Endothelial cell of hepatic sinusoid (primary cell): Measurements from ENCODE around the gene CYB5B.

Experiments
- in situ Hi-C: cut with HindIII; loops from 2 replicates; pipeline ENCODE4 v1.10.0; 2017; ENCODE audit warnings: low sequenced_read_pairs

Gene CYB5B

GRCh38 chr16:69482410-69482991, 58.1 kb downstream of the CYB5B start:
- in situ Hi-C loops: no loop called here

DNA sequence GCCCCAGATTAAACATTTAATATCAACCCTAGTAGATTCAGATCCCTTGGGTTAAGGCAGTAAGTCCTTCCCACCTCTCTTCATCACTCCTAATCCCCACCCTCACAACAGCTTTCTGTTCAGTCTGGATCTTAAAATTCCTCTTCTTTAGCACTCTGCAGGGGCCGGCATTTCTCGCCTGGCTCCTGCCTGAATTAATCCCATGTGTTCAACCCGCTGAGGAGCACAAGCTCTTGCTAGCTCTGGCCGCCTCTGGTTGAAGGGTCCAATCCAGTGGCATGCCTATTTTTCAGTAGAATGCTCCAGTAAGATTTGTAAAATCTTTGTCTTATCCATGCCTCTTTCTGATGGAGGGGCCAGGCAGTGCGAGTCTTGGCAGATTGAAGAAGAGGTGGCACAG, 59.2 kb downstream of the CYB5B start:
- in situ Hi-C loops: no loop called here

GRCh38 chr16:69485361-69485760, 60.9 kb downstream of the CYB5B start:
- in situ Hi-C loops: no loop called here

- in situ Hi-C loops: no loop called here
These were observed 61.4 kb downstream of the CYB5B start for GRCh38 chr16:69485816-69486215.

DNA sequence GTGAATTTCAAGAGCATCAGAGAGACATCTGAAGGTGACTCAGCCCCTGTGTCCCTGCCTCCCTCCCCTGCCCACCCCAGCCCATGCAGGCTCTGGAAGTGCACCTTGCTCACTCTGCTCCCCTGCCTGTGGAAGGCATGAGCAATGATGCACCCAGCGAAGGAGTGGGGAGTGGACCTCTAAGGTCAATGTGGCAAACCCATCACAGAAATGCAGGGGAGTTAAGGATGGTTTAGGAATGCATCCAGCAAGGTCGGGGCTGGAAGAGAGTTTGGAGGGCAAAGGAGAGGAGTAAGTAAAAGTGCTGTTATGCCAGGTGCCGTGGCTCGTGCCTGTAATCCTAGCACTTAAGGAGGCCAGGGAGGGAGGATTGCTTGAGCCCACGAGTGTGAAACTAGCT, 61.9 kb downstream of the CYB5B start:
- in situ Hi-C loops: no loop called here

GRCh38 chr16:69486724-69487123, 62.3 kb downstream of the CYB5B start:
- in situ Hi-C loops: no loop called here

DNA sequence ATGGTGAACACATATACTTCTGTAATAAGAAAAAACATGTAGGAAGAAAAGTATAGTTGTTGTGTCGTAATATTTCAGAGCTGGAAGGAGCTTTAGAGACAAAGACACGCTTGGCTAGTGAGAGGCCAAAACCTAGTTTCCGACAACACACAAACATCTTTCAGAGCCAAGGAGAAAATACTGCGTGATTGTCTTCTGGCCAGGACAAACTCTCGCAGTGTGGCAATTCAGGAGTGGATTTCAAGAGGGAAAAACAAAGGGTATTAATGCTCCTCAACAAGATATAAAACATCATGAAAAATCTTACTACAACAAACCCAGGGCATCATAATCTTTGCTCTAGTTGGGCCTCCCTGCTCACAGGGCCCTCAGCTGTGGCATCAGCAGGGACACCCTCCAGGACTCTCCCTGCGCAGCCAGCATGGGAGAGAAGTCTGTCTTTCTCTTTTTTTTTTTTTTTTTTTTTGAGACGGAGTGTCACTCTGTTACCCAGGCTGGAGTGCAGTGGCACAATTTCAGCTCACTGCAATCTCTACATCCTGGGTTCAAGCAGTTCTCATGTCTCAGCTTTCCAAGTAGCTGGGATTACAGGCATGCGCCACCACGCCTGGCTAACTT, 66.4 kb downstream of the CYB5B start:
- in situ Hi-C loops: no loop called here

- in situ Hi-C loops: loop anchor here (5.0 kb wide), 1 partner anchor 67 kb away; no protein-coding TSS in a partner anchor
These were observed 70.6 kb downstream of the CYB5B start for GRCh38 chr16:69494991-69495392.

GRCh38 chr16:69495821-69496220, 71.4 kb downstream of the CYB5B start:
- in situ Hi-C loops: loop anchor here (5.0 kb wide), 1 partner anchor 66 kb away; no protein-coding TSS in a partner anchor

DNA sequence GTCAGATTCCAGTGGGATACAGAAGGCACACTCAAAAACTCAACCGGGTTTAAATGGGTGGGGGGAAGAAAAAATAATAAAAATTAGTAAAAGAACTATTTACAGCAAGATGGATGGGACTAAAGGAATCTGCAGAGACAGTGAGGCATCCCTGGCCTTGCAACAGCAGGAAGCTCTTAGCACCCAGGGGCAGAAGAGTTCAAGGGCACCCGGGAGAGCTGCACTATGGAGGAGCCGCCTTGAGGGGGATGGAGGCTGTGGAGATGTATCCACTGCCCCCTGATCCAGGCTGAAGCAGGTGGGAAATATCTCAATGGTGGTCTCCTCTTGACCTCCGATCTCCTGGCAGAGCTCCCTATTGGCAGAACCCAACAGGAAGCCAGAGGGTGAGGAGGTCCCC, 72.0 kb downstream of the CYB5B start:
- in situ Hi-C loops: loop anchor here (5.0 kb wide), 1 partner anchor 66 kb away; no protein-coding TSS in a partner anchor

- in situ Hi-C loops: loop anchor here (5.0 kb wide), 1 partner anchor 65 kb away; no protein-coding TSS in a partner anchor
These were observed 72.5 kb downstream of the CYB5B start for GRCh38 chr16:69496896-69497295.

DNA sequence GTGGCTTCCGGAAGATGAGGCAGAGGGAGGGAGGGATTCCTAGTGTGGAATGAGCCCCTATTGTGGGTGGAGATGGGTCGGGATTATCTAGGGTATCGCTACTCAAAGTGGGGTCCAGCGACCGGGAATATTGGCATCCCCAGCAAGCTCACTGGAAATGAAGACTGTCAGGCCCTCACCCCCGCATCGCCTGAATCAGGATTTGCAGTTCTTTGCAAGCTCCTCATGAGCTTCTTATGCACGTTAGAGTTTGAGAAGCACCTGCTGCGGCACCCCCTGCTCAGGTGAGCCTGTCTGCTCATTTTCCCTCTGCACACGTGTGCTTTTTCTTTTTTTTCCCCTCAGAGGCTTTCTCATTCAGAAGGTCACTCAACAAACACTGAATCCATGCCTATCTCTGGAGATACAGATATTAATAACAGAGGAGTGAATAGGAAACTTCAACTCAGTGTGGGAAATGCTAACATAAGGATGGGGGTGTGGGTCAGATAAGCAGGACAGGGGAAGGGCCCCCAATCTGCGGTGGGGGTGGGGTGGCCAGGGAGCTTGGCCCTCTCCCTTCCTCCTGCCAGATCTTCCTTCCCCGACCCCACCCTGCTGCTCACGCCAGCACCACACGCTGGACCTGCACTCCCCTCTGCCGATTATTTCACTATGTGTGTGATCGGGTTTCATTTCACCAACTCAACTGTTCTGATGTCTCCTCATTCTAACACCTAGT, 73.6 kb downstream of the CYB5B start:
- in situ Hi-C loops: loop anchor here (5.0 kb wide), 1 partner anchor 64 kb away; no protein-coding TSS in a partner anchor

GRCh38 chr16:69498926-69499325, 74.5 kb downstream of the CYB5B start:
- in situ Hi-C loops: loop anchor here (5.0 kb wide), 1 partner anchor 63 kb away; no protein-coding TSS in a partner anchor

GRCh38 chr16:69499541-69500230, 75.3 kb downstream of the CYB5B start:
- in situ Hi-C loops: loop anchor here (5.0 kb wide), 1 partner anchor 63 kb away; no protein-coding TSS in a partner anchor

DNA sequence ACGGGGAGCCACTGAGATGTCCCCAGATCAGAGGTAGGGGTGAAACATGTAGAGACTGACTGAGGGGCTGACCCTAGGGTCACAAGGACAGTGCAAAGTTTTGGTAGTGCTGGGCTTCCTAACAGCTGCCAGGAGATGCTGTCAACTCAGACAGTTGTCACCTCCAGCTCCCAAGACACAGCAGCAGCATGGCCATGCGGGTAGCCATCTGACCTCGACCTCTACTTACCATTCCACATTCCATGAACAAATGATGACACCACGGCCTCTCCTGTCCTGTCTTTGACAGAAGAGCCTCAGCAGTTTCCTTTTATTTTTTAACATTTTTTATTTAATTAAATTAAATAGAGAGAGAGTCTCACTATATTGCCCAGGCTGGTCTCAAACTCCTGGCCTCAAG, 76.1 kb downstream of the CYB5B start:
- in situ Hi-C loops: no loop called here

DNA sequence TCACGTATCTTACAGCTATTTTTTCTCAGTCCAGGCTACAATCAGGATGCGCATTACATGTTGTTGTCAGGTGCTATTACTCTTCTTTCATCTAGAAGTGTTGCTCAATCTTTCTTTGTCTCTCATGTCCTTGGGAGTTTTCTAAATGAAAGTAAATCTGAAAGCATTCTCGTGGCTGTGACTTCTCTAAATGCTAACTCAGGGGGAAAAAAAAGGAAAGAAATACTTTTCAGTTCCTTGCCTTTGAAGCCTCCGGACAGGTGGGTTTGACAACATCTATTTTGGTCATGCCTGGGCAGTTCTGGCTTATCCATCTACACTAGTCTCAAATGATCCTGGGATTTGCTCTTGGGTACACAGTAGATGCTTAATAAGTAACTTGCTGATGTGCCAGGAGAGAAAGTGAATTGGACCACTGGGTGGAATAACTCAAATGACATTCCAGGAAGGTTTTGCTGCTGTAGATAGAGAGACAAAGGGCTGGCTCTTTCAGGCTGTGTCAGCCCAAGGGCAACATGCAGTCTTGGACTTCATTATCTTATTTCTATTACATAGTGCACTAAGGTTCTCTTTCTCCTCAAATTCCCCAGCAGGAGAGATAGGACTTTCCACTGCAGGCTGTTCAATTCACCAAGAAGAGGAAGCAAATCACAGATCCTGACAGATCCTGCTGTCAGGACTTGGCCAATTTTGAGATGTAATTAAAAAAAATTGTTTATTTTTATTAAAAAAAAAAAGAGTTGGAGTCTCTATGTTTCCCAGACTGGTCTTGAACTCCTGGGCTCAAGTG, 77.7 kb downstream of the CYB5B start:
- in situ Hi-C loops: no loop called here

GRCh38 chr16:69503244-69503643, 78.8 kb downstream of the CYB5B start:
- in situ Hi-C loops: no loop called here

DNA sequence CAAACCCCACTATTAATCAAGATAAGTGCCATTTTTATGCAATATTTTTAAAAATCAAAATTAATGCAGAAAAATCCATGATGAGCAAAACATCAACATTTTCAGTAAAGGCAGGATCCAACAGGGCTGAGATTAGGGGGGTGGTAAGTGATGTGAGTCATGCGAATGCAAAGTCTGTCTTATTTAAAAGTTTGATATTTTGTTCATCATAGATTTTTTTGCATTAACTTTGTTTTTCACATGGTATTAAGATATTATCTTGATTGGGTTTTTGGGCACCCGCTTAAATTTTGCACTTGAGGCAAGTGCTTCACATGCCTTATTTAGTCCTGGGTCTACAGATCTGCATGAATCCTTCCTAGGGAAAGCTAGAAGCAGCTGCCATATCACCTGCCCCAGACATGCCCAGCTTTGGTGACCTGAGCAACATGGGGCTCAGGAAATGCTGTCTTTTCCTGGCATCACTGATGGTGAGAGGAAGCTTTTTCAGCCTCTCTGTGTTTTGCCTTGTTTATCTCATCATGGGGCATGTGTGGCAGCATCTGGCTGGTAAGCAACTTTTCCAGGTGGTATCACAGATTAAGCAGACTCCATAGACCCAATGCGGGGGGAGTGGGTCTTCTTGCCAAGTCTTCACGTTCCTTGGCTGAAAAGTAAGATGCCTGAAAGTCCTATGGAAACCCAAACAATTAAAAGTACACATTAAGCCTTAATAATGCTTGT, 83.8 kb downstream of the CYB5B start:
- in situ Hi-C loops: no loop called here

DNA sequence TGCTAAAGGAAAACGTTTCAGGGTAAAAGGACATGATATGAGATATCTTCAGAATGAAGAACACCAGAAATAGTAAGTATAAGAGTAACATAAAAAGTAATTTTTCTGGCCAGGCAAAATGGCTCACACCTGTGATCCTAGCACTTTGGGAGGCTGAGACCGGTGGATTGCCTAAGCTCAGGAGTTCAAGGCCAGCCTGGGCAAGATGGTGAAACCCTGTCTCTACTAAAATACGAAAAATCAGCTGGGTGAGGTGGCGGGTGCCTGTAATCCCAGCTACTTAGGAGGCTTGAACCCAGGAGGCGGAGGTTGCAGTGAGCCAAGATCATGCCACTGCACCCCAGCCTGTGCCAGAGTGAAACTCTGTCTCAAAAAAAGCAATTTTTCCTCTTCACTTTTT, 84.7 kb downstream of the CYB5B start:
- in situ Hi-C loops: no loop called here

DNA sequence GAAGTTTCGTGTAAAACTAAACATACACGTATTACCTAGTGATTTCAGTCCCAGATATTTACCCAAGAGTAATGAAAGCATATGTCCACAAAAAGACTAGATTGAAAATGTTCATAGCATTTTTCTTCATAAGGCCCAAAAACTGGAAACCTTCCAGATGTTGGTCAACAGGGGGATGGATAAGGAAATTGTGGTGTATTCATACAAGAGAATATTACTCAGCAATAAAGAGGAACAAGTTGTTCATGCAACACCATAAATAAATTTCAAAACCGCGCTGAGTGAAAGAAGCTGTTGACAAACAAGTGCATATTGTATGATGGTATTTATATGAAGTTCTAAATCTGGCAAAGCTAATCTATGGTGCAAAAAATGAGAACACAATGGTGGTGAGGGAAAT, 87.2 kb downstream of the CYB5B start:
- in situ Hi-C loops: loop anchor here (5.0 kb wide), 1 partner anchor 96 kb away; no protein-coding TSS in a partner anchor
